Astrocyte (in vitro differentiated cells and primary cell): ENCODE measurements around the gene WWC2. TPM values are rescaled to one million over a fixed set of nuclear protein-coding genes. Genes with fewer than 3 reads are reported as not detected.

ENCODE experiments used
- DNase-seq: peaks from one replicate; pipeline ENCODE4 v3.0.0-alpha.2; 2010; ENCODE audit warnings: low read depth
- FAIRE-seq: peaks from 2 replicates; lab custom pipeline; 2011; peaks lifted over from hg19 to GRCh38; lab: Jason Lieb, UNC
- H2AFZ ChIP-seq: 2 replicates; pipeline ENCODE4 v1.6.0; 2012; ENCODE audit warnings: low read depth, low read length, inconsistent platforms
- H3K27ac ChIP-seq: 2 replicates; pipeline ENCODE4 v1.5.1; 2011; ENCODE audit warnings: low read depth, low read length, inconsistent platforms
- H3K27me3 ChIP-seq: 2 replicates; pipeline ENCODE4 v1.6.0; 2011; ENCODE audit warnings: low read length, inconsistent platforms; ENCODE audit not compliant: insufficient read depth
- H3K36me3 ChIP-seq: 2 replicates; pipeline ENCODE4 v1.5.1; 2011; ENCODE audit warnings: low read length, inconsistent platforms; ENCODE audit not compliant: insufficient read depth
- H3K4me1 ChIP-seq: 2 replicates; pipeline ENCODE4 v1.5.1; 2011; ENCODE audit warnings: low read length, inconsistent platforms; ENCODE audit not compliant: insufficient read depth
- H3K4me2 ChIP-seq: 2 replicates; pipeline ENCODE4 v1.6.0; 2012; ENCODE audit warnings: low read length, inconsistent platforms
- H3K4me3 ChIP-seq: 2 replicates; pipeline ENCODE4 v1.5.1; 2011; ENCODE audit warnings: low read depth, mild to moderate bottlenecking, low read length, inconsistent platforms; ENCODE audit not compliant: insufficient read depth
- H3K79me2 ChIP-seq: 2 replicates; pipeline ENCODE4 v1.6.0; 2012; ENCODE audit warnings: mild to moderate bottlenecking, low read length, inconsistent platforms; ENCODE audit not compliant: insufficient read depth
- H3K9ac ChIP-seq: 2 replicates; pipeline ENCODE4 v1.6.0; 2012; ENCODE audit warnings: mild to moderate bottlenecking, low read length, inconsistent platforms
- H3K9me3 ChIP-seq: 2 replicates; pipeline ENCODE4 v1.5.1; 2012; ENCODE audit warnings: low read depth, mild to moderate bottlenecking, low read length, inconsistent platforms; ENCODE audit not compliant: insufficient read depth
- H4K20me1 ChIP-seq: 2 replicates; pipeline ENCODE4 v1.6.0; 2012; ENCODE audit warnings: low read length, inconsistent platforms; ENCODE audit not compliant: insufficient read depth
- H3K27ac Mint-ChIP-seq: one replicate; pipeline ENCODE4 v1.8.0; 2021; ENCODE audit warnings: mild to moderate bottlenecking, mixed read lengths; ENCODE audit not compliant: unreplicated experiment
- H3K27me3 Mint-ChIP-seq: one replicate; pipeline ENCODE4 v1.8.0; 2021; ENCODE audit warnings: low read depth, mixed read lengths; ENCODE audit not compliant: unreplicated experiment
- H3K36me3 Mint-ChIP-seq: one replicate; pipeline ENCODE4 v1.8.0; 2021; ENCODE audit warnings: low read depth, mixed read lengths; ENCODE audit not compliant: unreplicated experiment
- H3K4me1 Mint-ChIP-seq: one replicate; pipeline ENCODE4 v1.8.0; 2021; ENCODE audit warnings: low read depth, mixed read lengths; ENCODE audit not compliant: unreplicated experiment
- H3K4me3 Mint-ChIP-seq: one replicate; pipeline ENCODE4 v1.8.0; 2021; ENCODE audit warnings: mild to moderate bottlenecking, moderate library complexity, mixed read lengths; ENCODE audit not compliant: unreplicated experiment
- H3K9me3 Mint-ChIP-seq: one replicate; pipeline ENCODE4 v1.8.0; 2021; ENCODE audit warnings: mild to moderate bottlenecking, mixed read lengths; ENCODE audit not compliant: unreplicated experiment
- EZH2 ChIP-seq: IDR thresholded peaks from 2 replicates; pipeline ENCODE4 v1.6.1; 2012; ENCODE audit warnings: mild to moderate bottlenecking, low read length, inconsistent platforms; ENCODE audit not compliant: insufficient read depth
- total RNA-seq: library from RNA; stranded (reverse); gene quantifications from 2 replicates; pipeline ENCODE4 v1.2.1, GENCODE V29; 2021
- TF ChIP-seq, protein P1 (sequence below): IDR thresholded peaks from 2 replicates; pipeline ENCODE4 v1.5.1; 2011; ENCODE audit warnings: low read depth, mild to moderate bottlenecking, inconsistent platforms, low read length, moderate library complexity; ENCODE audit not compliant: insufficient read depth

WWC2 gene
- total RNA-seq, 1 donor from 2014 or later, result 62.6 TPM

- Mint-ChIP-seq H3K9me3 (peaks cover 7% of the 10 kb centered on the region), H3K4me1 (peaks cover 15% of the 10 kb centered on the region), H3K36me3 (peaks cover 4% of the 10 kb centered on the region), H3K27ac (no peak overlapping the region), H3K27me3 (no peaks in the 10 kb centered on the region), H3K4me3 (no peak overlapping the region)
- H3K9ac ChIP-seq, result peak overlapping the region; percentile 25
- no peaks in the 10 kb centered on the region for H3K9me3 ChIP-seq
- peak overlapping the region; percentile 50 for H3K27ac ChIP-seq
- FAIRE-seq (no peak), DNase-seq (no peak)
- H4K20me1 ChIP-seq, result no peaks in the 10 kb centered on the region
- H3K27me3 ChIP-seq, result no peaks in the 10 kb centered on the region
- H3K4me2 ChIP-seq, result peak overlapping the region; percentile 60
- no peaks in the 10 kb centered on the region for H3K79me2 ChIP-seq
- no peak overlapping the region for H2AFZ ChIP-seq
- H3K4me1 ChIP-seq, result peaks cover 25% of the 10 kb centered on the region
- H3K36me3 ChIP-seq, result no peaks in the 10 kb centered on the region
- no peak for TF ChIP-seq EZH2
- TF ChIP-seq, protein P1, sequence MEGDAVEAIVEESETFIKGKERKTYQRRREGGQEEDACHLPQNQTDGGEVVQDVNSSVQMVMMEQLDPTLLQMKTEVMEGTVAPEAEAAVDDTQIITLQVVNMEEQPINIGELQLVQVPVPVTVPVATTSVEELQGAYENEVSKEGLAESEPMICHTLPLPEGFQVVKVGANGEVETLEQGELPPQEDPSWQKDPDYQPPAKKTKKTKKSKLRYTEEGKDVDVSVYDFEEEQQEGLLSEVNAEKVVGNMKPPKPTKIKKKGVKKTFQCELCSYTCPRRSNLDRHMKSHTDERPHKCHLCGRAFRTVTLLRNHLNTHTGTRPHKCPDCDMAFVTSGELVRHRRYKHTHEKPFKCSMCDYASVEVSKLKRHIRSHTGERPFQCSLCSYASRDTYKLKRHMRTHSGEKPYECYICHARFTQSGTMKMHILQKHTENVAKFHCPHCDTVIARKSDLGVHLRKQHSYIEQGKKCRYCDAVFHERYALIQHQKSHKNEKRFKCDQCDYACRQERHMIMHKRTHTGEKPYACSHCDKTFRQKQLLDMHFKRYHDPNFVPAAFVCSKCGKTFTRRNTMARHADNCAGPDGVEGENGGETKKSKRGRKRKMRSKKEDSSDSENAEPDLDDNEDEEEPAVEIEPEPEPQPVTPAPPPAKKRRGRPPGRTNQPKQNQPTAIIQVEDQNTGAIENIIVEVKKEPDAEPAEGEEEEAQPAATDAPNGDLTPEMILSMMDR, result no peak
- no peak overlapping the region for H3K4me3 ChIP-seq
Measured at GRCh38 chr4:183356173-183356830, 257.2 kb downstream of the WWC2 start.

GRCh38 chr4:183356931-183357675 is 258.0 kb downstream of the WWC2 start:
- Mint-ChIP-seq H3K36me3 (peaks cover 4% of the 10 kb centered on the region), H3K9me3 (peaks cover 7% of the 10 kb centered on the region), H3K4me3 (no peak overlapping the region), H3K27me3 (no peaks in the 10 kb centered on the region), H3K27ac (no peak overlapping the region), H3K4me1 (peaks cover 15% of the 10 kb centered on the region)
- H3K4me1 ChIP-seq, result peaks cover 25% of the 10 kb centered on the region
- H3K27me3 ChIP-seq, result no peaks in the 10 kb centered on the region
- TF ChIP-seq, protein P1, result no peak
- TF ChIP-seq EZH2, result no peak
- H3K4me3 ChIP-seq, result no peak overlapping the region
- FAIRE-seq (no peak), DNase-seq (no peak)
- H4K20me1 ChIP-seq, result no peaks in the 10 kb centered on the region
- no peaks in the 10 kb centered on the region for H3K79me2 ChIP-seq
- H2AFZ ChIP-seq, result no peak overlapping the region
- no peaks in the 10 kb centered on the region for H3K36me3 ChIP-seq
- H3K9ac ChIP-seq, result no peak overlapping the region
- no peak overlapping the region for H3K4me2 ChIP-seq
- no peaks in the 10 kb centered on the region for H3K9me3 ChIP-seq
- no peak overlapping the region for H3K27ac ChIP-seq
